A673 (cell line): Measurements from ENCODE around the gene PRRT1.

Experiments used
- CTCF ChIP-seq: fragments of 300-800, 200-600 bp; sonication (generic); conservative IDR thresholded peaks from 2 replicates; pipeline ENCODE4 v1.5.1; 2017; ENCODE audit warnings: low read depth, mild to moderate bottlenecking, antibody characterized with exemption, low read length, moderate library complexity, mixed read lengths
- EZH2 ChIP-seq: fragments of 200-600 bp; sonication (generic); IDR thresholded peaks from 2 replicates; pipeline ENCODE4 v1.6.1; 2017; ENCODE audit warnings: borderline replicate concordance, low read depth, mild to moderate bottlenecking, mixed read lengths, antibody characterized with exemption, low read length; ENCODE audit not compliant: poor library complexity, severe bottlenecking

GRCh38 chr6:32108727-32109113 is 43.0 kb downstream of the PRRT1 start:
- TF ChIP-seq CTCF (no peak), EZH2 (no peak)
